Activated CD8-positive, alpha-beta memory T cell treated with anti-CD3 and anti-CD28 coated beads for 36 hours (primary cell): ENCODE measurements around the gene PRRT4. TPM values are rescaled to one million over a fixed set of nuclear protein-coding genes. Genes with fewer than 3 reads are reported as not detected.

Source experiments
- CTCF ChIA-PET: fragments of 350-600 bp; sonication (Branson Sonifier 250); formaldehyde crosslinking; loops from one replicate; lab custom pipeline; 2021; ENCODE audit warnings: antibody characterized with exemption; lab: Charles Lee
- POLR2A ChIA-PET: fragments of 350-600 bp; sonication (Branson Sonifier 250); formaldehyde crosslinking; loops from one replicate; lab custom pipeline; 2021; ENCODE audit warnings: antibody characterized with exemption; lab: Charles Lee
- total RNA-seq, 2 experiments: library from RNA; stranded (reverse); gene quantifications; one replicate each; pipeline ENCODE4 v1.2.3, GENCODE V29; 2021

The PRRT4 gene
- total RNA-seq, 2 experiments from 2014 or later: 0.23 to 0.27 TPM

- POLR2A ChIA-PET: no interaction called here
- CTCF ChIA-PET: interaction anchor here (1.1 to 5.7 kb wide), 6 partner anchors 8 to 47 kb away, joined by 3 to 114 read pairs (median 10); partner anchors contain the start of gene RBM28
These were observed 24.8 kb upstream of the PRRT4 start for GRCh38 chr7:128385988-128386925.

GRCh38 chr7:128384726-128385125 is 23.2 kb upstream of the PRRT4 start:
- POLR2A ChIA-PET: no interaction called here

DNA sequence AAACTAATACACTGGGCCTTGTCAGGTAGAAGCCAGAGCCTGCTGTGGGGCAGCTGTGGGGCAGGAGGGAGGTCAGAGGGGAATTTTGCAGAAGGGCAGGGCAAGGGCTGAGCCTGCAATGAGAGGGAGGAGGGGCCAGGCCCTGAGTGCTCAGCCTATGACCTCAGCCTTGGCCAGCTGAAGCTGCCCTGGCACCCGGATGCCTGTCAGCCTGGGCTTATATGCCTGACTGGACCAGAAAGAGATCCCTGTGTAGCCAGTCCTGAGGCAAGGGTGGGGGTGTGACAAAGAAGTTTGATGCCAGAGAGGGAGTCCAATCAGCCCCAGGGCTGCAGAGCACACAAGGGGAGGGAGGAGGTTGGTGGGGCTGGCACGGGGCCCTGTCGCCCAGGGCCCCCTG is 22.3 kb upstream of the PRRT4 start:
- ChIA-PET CTCF (interaction anchor here (3.9 to 5.7 kb wide), 2 partner anchors 36 kb away, joined by 21 to 114 read pairs; partner anchors contain the start of gene RBM28), POLR2A (no interaction called here)

More at GRCh38 chr7:128384726-128385125, 23.2 kb upstream of the PRRT4 start:
- CTCF ChIA-PET: interaction anchor here (5.7 kb wide), 1 partner anchor 37 kb away, joined by 114 read pairs; the partner anchor contains the start of gene RBM28

DNA sequence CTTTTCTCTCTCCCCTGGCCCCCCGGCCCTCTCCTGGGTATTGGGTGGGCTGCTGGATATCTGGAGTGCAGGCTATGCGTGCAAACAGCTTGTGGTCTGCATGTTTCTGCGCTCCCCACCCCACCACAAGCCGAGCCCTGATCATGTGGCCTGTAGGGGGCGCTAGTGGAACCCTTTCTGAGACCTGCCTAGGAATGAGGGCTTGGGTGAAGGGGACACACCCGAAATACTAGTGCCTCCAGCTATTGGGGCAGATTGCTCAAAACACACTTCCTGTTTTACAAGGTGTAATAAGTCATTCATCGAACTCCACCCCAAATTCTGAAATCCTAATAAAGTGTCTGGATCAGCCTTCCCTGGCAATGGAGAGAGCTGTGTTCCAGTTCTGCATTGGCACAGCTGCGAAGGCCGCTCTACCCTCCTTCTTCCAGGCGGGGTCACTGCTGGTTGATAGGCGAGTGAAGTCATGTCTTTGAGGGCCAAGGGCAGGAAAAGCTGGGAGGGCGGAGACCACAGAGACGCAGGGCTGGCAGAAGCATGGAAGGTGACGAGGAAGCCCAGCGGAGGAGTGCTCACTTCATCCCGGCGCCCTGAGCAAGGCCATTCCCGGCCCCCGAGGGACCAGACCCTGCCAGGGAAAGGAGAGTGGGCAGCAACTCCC is 19.8 kb upstream of the PRRT4 start:
- ChIA-PET CTCF (interaction anchor here (0.7 to 3.9 kb wide), 7 partner anchors 9 to 47 kb away, joined by 3 to 21 read pairs (median 4); partner anchors contain the start of gene RBM28), POLR2A (no interaction called here)

DNA sequence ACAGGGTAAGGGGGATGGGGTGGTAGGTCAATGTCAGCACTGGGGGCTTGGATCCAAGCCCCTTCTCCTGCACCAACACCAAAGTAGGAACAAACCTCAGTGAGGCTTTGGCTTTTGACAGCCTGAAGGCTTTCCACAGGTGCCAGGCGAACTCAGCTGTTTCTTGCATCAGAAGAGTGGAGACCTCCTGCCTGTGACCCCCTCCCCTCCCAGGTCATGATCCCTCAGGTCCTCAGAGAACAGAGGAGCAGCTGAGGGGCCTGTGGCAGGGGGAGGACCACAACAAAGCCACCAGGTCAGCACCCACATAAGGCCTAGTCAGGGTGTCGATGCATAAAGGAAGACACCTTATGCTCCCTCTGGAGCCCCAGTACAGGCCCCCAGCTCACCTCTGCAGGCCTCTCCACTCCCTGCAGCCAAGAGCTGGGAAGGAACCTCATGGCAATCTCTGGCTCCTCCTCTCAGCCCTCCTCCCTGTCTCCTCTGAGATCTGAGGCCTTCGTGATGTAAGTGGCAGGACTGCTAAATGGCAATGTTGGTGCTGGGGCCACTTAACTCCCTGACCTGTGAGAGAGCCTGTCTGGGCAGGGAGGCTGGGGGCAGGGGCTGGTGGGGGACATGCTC is 19.1 kb upstream of the PRRT4 start:
- ChIA-PET POLR2A (interaction anchor here (0.6 kb wide), 1 partner anchor 10 kb away, joined by 3 read pairs; no protein-coding TSS in a partner anchor), CTCF (interaction anchor here (0.8 to 4.8 kb wide), 7 partner anchors 8 to 47 kb away, joined by 3 to 21 read pairs (median 4); partner anchors contain the start of gene RBM28)

GRCh38 chr7:128379900-128380479 is 18.5 kb upstream of the PRRT4 start:
- ChIA-PET CTCF (interaction anchor here (0.7 to 4.8 kb wide), 4 partner anchors 8 to 1465 kb away, joined by 3 to 21 read pairs (median 12); no protein-coding TSS in a partner anchor), POLR2A (interaction anchor here (0.6 kb wide), 1 partner anchor 11 kb away, joined by 3 read pairs; no protein-coding TSS in a partner anchor)

- CTCF ChIA-PET: interaction anchor here (4.8 kb wide), 1 partner anchor 10 kb away, joined by 20 read pairs; no protein-coding TSS in a partner anchor
These were observed 17.1 kb upstream of the PRRT4 start for GRCh38 chr7:128378637-128379036.

GRCh38 chr7:128376077-128376476 is 14.6 kb upstream of the PRRT4 start:
- CTCF ChIA-PET: interaction anchor here (1.8 to 4.8 kb wide), 2 partner anchors 12 to 28 kb away, joined by 4 to 20 read pairs; no protein-coding TSS in a partner anchor
- POLR2A ChIA-PET: no interaction called here

More at GRCh38 chr7:128378637-128379036, 17.1 kb upstream of the PRRT4 start:
- POLR2A ChIA-PET: no interaction called here

DNA sequence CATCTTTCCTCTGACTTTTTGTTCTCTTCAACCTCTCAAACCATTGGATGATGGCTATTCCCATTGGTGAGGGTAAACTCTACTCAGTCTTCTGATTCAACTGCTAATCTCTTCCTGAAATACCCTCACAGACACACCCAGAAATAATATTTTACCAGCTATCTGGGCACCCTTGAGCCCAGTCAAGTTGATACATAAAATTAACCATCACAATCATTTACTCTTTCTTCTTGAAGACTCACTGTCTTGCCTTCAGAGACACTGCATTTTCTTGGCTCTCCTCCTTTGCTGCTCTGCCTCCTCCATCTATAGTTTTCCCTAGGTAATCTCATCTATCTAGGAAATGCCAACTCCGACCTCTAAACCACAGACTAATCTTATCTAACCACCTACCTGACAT is 12.6 kb upstream of the PRRT4 start:
- POLR2A ChIA-PET: no interaction called here
- CTCF ChIA-PET: interaction anchor here (1.2 to 2.8 kb wide), 2 partner anchors 13 to 27 kb away, joined by 5 to 10 read pairs; no protein-coding TSS in a partner anchor

DNA sequence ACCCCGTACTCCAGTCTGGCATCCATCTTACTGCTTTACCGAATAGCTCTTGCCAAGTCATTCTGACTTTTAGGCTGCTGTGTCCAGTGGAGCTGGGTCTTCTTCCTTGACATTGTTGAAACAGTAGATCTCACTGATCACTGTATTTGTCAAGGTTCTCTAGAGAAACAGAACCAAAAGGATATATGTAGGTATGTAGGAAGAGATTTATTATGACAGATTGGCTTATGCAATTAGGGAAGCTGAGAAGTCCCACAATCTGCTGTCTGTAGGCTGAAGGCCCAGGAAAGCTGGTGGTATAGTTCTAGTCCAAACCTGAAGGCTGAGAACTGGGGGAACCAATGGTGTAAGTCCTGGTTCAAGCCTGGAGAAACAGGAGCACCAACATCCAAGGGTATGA is 12.1 kb upstream of the PRRT4 start:
- POLR2A ChIA-PET: no interaction called here
- CTCF ChIA-PET: interaction anchor here (1.2 to 2.8 kb wide), 2 partner anchors 14 to 26 kb away, joined by 5 to 10 read pairs; no protein-coding TSS in a partner anchor

DNA sequence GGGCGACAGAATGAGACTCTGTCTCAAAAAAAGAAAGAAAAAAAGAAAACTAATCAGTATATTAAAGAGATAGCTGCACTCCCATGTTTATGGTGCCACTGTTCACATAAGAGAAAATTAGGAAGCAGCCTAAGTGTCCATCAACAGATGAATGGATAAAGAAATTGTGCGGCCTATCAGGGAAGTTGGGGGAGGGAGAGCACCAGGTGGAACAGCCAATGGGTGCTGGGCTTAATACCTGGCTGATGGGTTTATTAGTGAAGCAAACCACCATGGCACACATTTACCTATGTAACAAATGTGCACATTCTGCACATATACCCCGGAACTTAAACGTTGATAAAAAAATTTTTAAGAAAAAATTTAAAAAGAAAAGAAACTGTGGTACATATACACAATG is 9.0 kb upstream of the PRRT4 start:
- ChIA-PET POLR2A (no interaction called here), CTCF (no interaction called here)

DNA sequence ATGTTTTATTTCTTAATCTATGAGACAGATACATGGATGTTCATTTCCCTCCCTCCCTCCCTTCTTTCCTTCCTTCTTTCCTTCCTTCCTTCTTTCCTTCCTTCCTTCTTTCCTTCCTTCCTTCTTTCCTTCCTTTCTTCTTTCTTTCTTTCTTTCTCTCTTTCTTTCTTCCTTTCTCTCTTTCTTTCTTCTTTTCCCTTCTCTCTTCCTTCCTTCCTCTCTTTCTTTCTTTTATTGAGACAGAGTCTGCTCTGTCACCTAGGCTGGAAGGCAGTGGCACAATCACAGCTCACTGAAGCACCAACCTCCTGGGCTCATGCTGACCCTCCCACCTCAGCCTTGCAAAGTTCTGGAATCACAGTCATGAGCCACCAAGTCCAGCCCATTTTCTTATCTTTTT is 5.5 kb upstream of the PRRT4 start:
- POLR2A ChIA-PET: no interaction called here
- CTCF ChIA-PET: interaction anchor here (1.0 kb wide), 1 partner anchor 21 kb away, joined by 3 read pairs; no protein-coding TSS in a partner anchor

DNA sequence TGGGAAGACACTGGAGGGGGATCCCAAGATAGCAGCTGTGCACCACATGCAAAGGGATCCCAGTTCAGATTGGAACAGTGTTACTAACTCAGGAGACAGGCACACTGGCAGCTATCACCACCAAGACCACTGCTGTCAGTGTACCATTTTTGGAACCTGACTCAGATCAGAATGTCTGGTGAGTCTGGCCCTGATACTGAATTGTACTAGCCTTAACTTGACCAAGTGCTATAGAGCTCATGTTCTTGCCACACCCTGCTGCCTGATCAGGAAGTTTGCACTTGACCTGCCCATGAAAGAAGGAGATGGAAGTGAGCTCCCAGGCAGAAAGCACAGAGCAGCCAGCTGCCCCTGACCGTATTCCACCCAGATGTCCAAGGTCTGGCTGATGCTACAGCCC is 4.8 kb upstream of the PRRT4 start:
- CTCF ChIA-PET: interaction anchor here (1.0 kb wide), 1 partner anchor 22 kb away, joined by 3 read pairs; no protein-coding TSS in a partner anchor

GRCh38 chr7:128365432-128365831 is 3.9 kb upstream of the PRRT4 start:
- POLR2A ChIA-PET: no interaction called here
- CTCF ChIA-PET: no interaction called here

More for the DNA sequence above, 4.8 kb upstream of the PRRT4 start:
- POLR2A ChIA-PET: no interaction called here

DNA sequence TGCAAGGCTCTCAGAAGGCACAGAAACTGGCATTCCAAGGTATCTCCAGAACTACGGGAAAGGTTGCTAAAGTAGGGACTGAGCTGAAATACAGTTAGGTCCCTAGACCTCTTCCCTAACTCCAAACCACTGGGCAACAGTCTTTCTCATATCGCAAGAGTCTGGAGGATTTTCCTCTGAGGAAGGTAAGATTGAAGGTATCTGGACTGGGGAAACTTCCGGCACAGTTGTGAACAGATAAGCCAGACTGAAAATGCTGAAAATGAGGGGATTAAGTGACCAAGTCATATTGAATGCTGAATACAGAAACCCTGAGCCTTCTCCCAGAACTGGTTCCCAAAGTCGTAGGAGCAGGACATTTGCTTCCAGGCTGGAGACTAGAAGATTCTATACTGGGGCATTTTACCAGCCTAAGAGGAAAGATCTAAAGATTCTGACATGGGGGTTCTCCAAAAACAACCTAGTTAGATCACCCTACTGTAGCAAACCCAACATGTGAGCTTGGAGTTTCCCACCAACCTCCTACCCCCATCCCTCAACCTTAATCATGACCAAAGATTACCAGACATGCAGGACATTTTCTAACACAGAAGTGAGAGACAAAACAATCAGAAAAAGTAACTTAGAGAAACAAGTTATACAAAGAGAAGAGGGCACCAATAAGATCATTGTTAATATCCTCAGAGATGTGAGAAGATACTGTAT is 2.8 kb upstream of the PRRT4 start:
- CTCF ChIA-PET: interaction anchor here (1.8 kb wide), 1 partner anchor 17 kb away, joined by 4 read pairs; no protein-coding TSS in a partner anchor
- POLR2A ChIA-PET: no interaction called here

- ChIA-PET POLR2A (no interaction called here), CTCF (interaction anchor here (1.8 kb wide), 1 partner anchor 16 kb away, joined by 4 read pairs; no protein-coding TSS in a partner anchor)
These were observed 1.8 kb upstream of the PRRT4 start for GRCh38 chr7:128363261-128363721.

GRCh38 chr7:128362670-128363069 is 1.2 kb upstream of the PRRT4 start:
- ChIA-PET CTCF (interaction anchor here (0.9 to 1.8 kb wide), 2 partner anchors 12 to 15 kb away, joined by 3 to 4 read pairs; no protein-coding TSS in a partner anchor), POLR2A (interaction anchor here (0.6 kb wide), 1 partner anchor 234 kb away, joined by 4 read pairs; no protein-coding TSS in a partner anchor)
